HG03095 (cell line): Measurements from ENCODE around the gene KRT6B.
"Not testable (repeated sequence)": the region's sequence is repeated elsewhere in the genome, so short reads cannot be mapped to it uniquely, and the experiment has no call there.

Experiments used
- ATAC-seq: cut with Tn5 transposase; IDR thresholded peaks from one replicate; pipeline ENCODE4 v1.9.1; 2021; ENCODE audit warnings: moderate library complexity; ENCODE audit not compliant: unreplicated experiment

KRT6B gene

GRCh38 chr12:52414936-52415335 lies 37.0 kb downstream of the KRT6B start:
- ATAC-seq = no peak

GRCh38 chr12:52413782-52414345 lies 38.1 kb downstream of the KRT6B start:
- no peak for ATAC-seq

DNA sequence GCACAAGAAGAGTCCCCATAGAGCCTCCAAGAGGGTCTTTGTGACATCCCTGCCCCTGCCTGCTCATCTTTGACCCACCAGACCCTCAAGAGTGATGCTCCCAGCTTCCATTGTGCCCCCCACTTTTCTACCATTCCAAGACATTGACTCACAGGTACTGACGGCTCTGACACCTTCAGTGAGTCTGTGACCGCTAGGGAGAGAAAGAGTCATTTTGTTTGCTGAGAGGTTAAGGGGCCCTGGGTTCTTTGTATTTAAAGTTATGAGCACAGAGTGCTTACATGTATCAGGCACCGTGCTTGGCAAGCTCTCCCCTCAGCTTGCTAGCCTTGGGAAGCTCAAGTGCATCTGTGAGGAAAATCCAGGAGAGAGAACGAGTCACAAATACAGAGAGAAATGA lies 38.7 kb downstream of the KRT6B start:
- ATAC-seq = no peak

- no peak for ATAC-seq
Observed at GRCh38 chr12:52411815-52412214, 40.1 kb downstream of the KRT6B start.

DNA sequence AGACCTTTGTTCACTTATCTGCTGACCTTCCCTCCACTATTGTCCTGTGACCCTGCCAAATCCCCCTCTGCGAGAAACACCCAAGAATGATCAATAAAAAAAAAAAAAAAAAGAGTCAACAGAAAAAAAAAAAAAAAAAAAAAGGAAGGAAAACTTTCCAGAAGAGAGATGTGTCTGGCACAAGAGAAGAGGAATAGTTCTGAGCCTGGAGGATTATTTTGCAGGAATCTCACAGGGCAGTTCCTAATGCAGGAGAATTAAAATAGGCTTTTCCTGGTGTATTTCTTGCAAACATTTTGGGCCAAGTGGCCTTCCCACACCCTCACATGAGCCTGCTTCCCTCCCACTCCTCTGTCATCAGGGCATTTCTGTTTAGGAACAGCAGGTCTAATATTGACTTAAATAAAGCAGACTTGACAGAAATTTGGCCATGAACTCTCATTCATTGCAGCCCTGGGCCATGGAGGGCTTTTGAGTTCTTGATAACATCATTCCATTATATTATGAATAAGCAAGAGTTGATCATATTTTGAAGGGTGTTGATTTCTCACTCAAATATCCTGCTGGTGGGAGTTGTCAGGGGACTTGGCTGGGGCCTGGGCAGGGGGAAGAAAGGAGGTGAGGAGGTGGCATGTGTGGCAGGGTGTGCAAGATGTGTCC lies 41.2 kb downstream of the KRT6B start:
- ATAC-seq = not testable (repeated sequence)

GRCh38 chr12:52407918-52408317 lies 44.0 kb downstream of the KRT6B start:
- ATAC-seq = no peak

- no peak for ATAC-seq
Observed at GRCh38 chr12:52405922-52406385, 46.0 kb downstream of the KRT6B start, which contains the start of gene KRT82. Gene KRT82 (minus strand): TSS chr12:52406335. CDS start chr12:52406277, 58 bp downstream.

- no peak for ATAC-seq
Observed at GRCh38 chr12:52404951-52405350, 47.0 kb downstream of the KRT6B start.

GRCh38 chr12:52403561-52403960 lies 48.4 kb downstream of the KRT6B start:
- ATAC-seq = no peak

GRCh38 chr12:52402873-52403540 lies 48.9 kb downstream of the KRT6B start:
- no peak for ATAC-seq

DNA sequence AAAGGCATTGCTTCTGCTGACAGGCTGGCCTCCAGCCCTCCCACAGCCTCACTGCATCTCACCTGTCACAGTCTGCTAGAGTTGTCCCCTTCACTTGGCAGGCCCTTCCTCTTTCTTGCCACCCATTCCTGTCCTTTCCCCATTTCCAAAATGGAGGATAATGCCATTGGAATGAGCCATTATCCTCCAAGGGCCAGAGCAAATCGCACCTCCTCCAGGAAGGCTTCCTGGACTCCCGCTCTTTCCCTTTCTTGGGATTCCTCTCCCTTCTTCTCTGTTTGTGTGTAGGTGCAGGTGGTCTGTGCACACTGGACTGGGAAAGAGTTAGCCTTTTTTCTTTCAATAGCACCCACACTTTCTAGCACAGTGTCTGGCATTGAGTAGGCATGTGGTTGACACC lies 49.6 kb downstream of the KRT6B start:
- ATAC-seq = no peak

DNA sequence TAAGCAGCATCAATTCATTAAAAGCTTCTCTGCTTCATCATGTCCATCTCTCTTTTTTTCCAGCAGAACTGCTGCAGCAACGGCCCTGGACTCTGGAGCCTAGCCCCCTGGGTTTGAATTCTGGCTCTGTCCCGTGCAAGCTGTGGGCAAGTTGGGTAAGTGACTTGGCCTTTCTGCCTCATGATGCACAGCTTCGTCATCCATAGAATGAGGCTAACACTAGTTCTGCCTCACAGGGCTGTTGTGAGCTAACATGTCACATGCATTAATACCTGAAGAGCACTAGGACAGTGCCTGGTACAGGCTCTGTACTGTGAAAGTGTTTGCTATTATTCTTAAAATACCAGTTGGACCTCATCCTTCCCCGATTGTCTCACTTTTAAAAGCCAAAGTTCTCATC lies 50.0 kb downstream of the KRT6B start:
- ATAC-seq = no peak

DNA sequence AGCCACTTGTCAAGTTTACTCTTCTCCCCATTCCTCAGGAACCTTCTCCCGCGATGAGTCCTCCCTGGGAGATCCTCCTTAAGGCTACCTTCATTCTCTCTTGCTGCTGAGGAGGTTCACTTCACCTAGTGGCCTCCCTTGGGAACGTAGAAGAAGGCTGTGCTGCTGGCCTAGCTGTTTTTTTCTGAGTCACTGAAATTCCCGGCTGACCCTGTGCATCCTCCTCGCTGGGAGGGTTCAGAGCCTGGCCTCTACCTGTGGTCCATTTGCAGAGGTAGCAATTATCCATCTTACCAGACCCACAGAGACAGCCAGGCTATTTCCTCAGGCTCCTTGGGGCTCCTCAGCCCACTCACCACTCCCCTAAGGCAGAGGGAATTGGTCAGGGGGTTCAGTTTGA lies 50.4 kb downstream of the KRT6B start:
- no peak for ATAC-seq

DNA sequence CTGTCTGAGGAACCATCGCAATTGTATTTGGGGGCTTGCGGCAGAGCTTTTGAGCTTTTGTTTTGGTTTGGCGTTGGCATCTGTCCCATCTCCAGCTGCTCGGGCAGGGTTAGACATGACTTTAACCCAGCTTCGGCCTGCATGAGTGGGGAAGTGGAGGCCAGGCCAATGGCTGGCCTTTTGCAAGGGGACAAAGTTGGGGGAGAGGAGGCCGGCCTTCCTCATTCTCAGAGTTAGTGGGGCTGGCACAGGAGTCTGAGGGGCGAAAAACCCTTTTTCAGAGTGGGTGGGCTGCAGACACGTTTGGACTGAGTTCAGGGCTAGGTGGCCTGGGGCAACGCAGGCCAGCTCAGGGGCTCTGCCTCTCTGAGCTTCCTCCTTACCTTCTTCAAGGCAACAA lies 51.0 kb downstream of the KRT6B start:
- ATAC-seq = no peak

DNA sequence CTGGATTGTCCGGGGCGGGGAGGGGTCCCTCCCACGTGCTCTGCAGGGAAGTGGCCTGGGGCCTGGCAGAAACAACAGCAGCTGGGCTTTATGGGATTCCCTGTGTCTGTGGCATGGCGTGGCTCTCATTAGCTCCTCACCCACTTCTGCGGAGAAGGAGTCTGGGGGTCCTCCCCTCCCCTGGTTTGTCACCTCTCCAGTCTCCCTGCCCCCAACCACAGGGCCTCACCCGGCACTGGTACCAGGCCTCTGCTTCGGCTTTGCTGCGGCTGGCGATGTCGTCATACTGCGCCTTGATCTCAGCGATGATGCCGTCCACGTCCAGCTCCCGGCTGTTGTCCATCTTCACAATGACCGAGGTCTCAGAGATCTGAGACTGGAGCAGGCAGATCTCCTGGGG lies 52.2 kb downstream of the KRT6B start:
- no peak for ATAC-seq

DNA sequence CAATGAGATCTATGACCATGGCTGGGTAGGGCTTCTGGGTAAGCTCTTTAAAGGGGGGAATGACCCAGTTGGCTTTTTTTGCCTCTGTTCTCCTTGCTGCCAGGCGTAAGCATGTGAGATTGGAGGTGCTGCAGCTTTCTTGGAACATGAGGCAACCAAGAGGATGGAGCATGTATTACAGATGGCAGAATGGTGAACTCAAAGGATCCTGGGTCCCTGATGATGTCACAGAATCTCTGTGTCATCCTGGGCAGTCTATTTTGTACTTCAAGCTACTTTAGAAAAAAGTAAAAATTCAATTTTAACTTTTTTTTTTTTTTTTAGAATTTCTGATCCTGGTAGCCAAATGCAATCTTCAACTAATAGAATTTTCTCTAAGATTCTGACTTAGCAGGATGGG lies 53.8 kb downstream of the KRT6B start:
- ATAC-seq = no peak

- no peak for ATAC-seq
Observed at GRCh38 chr12:52396656-52397055, 55.3 kb downstream of the KRT6B start.
